ENCODE data around the gene SCIN. TPM values are rescaled to one million over a fixed set of nuclear protein-coding genes. Genes with fewer than 3 reads are reported as not detected.
"Not testable (repeated sequence)": the region's sequence is repeated elsewhere in the genome, so short reads cannot be mapped to it uniquely, and the experiment has no call there.

SCIN gene
- total RNA-seq, result under 1 TPM in 3 of 4 donors, not detected in 1; 0.11 to 0.17 (median 0.15) TPM
- polyA plus RNA-seq, result under 1 TPM in 1 of 3 donors, not detected in 2; 0.08 TPM
- long read RNA-seq, donor 1, result 0 reads
- long read RNA-seq, donor 2, result 0 reads

DNA sequence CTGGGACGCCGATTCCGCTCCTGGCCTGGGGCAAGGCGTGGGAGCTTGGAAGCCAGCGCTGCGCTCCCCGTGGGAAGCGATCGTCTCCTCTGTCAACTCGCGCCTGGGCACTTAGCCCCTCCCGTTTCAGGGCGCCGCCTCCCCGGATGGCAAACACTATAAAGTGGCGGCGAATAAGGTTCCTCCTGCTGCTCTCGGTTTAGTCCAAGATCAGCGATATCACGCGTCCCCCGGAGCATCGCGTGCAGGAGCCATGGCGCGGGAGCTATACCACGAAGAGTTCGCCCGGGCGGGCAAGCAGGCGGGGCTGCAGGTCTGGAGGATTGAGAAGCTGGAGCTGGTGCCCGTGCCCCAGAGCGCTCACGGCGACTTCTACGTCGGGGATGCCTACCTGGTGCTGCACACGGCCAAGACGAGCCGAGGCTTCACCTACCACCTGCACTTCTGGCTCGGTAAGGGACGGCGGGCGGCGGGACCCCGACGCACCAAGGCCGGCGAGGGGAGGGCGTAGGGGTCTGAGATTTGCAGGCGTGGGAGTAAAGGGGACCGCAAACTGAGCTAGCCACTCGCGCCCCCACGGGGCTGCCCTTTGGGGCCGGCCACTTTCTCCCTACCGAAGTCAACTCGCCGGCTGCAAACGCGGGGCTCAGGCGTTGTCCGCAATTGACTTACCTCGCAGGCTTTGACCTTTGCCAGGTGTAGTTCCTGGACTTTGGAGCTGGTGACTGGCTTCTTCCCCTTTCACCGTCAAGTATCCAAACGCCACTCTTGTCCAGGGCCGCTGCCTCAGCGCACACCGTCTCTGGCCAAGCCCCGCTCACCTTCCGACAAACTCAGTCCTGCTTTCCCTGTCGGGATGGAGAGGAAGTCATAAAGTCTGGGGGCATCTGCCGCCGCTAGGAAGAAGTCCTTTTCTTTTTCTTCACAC lies at the start of gene SCIN:
Gene SCIN, plus strand, starts transcription at position 187 of the 928 bp plus-strand sequence. Its CDS starts 67 bp downstream, at position 254.
- intact Hi-C loops (cut with DNase I), result no loop called here
- TF ChIP-seq, protein P1, sequence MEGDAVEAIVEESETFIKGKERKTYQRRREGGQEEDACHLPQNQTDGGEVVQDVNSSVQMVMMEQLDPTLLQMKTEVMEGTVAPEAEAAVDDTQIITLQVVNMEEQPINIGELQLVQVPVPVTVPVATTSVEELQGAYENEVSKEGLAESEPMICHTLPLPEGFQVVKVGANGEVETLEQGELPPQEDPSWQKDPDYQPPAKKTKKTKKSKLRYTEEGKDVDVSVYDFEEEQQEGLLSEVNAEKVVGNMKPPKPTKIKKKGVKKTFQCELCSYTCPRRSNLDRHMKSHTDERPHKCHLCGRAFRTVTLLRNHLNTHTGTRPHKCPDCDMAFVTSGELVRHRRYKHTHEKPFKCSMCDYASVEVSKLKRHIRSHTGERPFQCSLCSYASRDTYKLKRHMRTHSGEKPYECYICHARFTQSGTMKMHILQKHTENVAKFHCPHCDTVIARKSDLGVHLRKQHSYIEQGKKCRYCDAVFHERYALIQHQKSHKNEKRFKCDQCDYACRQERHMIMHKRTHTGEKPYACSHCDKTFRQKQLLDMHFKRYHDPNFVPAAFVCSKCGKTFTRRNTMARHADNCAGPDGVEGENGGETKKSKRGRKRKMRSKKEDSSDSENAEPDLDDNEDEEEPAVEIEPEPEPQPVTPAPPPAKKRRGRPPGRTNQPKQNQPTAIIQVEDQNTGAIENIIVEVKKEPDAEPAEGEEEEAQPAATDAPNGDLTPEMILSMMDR (IDR thresholded peaks at IDR 0.05), result no peak
- H3K4me1 ChIP-seq, result peaks cover 8% of the 10 kb centered on the region
- H3K27me3 ChIP-seq (ENCODE audit: insufficient read depth in 3 of 3, low read length in 2 of 3), result peaks cover 0 to 36% (median 1%) of the 10 kb centered on the region in 3 donors
- ATAC-seq (peak in 1 of 4 donors; percentile 54), DNase-seq (peak; percentile 27 to 54)
- no peaks in the 10 kb centered on the region for H3K36me3 ChIP-seq (ENCODE audit: insufficient read depth in 1 of 2, low read depth in 1 of 2)
- H3K4me3 ChIP-seq, result peak within 1 kb of the TSS; percentile 52
- H3K27ac ChIP-seq, result no peak within 1 kb of the TSS
- H3K9me3 ChIP-seq, result no peaks in the 10 kb centered on the region
- 3 to 4% (median 4%) methylated on average over 70 to 74 of the region's 74 CpGs for WGBS, 3 donors

DNA sequence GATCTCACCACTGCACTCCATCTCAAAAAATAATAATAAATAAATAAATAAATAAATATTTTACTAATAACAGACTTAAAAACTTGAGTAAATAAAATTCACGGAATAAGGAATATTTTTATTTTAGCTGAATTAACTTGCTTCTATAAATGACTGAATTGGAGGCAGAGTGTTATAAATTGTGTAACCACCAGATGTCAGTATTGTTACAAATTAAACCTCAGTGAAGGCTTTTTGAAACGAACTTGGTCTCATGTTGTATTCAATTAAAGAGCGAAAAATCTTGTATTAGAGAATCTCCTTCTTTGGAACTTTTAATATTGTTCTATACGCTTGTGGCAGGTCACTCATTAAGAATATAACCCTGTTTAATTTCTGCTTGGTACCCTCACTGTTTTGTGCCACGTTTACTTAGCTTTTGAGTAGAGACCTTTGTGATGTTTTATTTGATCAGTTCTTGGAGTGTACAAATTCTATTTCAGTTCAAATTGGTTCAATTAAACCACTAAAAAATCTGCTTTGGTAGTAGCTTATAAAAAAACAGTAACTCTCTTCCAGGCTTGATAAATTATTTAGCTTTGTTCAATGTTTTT lies 45.6 kb upstream of the SCIN start:
- Histone ChIP-seq H3K9me3 (no peaks in the 10 kb centered on the region), H3K36me3 (ENCODE audit: insufficient read depth in 1 of 2, low read depth in 1 of 2) (no peaks in the 10 kb centered on the region), H3K27me3 (ENCODE audit: insufficient read depth in 3 of 3, low read length in 2 of 3) (no peaks in the 10 kb centered on the region), H3K27ac (no peak overlapping the region), H3K4me3 (no peak overlapping the region), H3K4me1 (no peaks in the 10 kb centered on the region)
- WGBS, 3 donors, result 18 to 26% (median 21%) methylated on average over 5 of the region's 5 CpGs
- DNase-seq (no peak), ATAC-seq (no peak)
- intact Hi-C loops (cut with DNase I), result loop anchor here (5.0 to 10.0 kb wide), 2 partner anchors 97 to 740 kb away; no protein-coding TSS in a partner anchor
- TF ChIP-seq, protein P1 (IDR thresholded peaks at IDR 0.05), result peak; percentile 66

DNA sequence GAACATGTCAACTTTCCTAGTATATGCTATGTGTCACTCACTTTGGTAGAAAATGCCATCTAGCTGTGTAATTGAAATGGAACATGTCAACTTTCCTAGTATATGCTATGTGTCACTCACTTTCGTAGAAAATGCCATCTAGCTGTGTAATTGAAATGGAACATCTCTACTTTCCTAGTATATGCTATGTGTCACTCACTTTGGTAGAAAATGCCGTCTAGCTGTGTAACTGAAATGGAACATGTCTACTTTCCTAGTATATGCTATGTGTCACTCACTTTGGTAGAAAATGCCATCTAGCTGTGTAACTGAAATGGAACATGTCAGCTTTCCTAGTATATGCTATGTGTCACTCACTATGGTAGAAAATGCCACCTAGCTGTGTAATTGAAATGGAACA lies 43.8 kb upstream of the SCIN start:
- not testable (repeated sequence) for H3K9me3 ChIP-seq; H3K36me3 ChIP-seq (ENCODE audit: insufficient read depth in 1 of 2, low read depth in 1 of 2); ATAC-seq; DNase-seq; H3K4me3 ChIP-seq; H3K4me1 ChIP-seq; H3K27me3 ChIP-seq (ENCODE audit: insufficient read depth in 3 of 3, low read length in 2 of 3); H3K27ac ChIP-seq
- WGBS, 3 donors, result 77 to 85% (median 77%) methylated on average over 2 of the region's 2 CpGs
- intact Hi-C loops (cut with DNase I), result loop anchor here in 1 of 2 donors (10.0 kb wide), 1 partner anchor 738 kb away; no protein-coding TSS in a partner anchor

DNA sequence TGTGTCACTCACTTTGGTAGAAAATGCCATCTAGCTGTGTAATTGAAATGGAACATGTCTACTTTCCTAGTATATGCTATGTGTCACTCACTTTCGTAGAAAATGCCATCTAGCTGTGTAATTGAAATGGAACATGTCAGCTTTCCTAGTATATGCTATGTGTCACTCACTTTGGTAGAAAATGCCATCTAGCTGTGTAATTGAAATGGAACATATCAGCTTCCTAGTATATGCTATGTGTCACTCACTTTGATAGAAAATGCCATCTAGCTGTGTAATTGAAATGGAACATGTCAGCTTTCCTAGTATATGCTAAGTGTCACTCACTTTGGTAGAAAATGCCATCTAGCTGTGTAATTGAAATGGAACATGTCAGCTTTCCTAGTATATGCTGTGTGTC lies 42.9 kb upstream of the SCIN start:
- H3K4me1 ChIP-seq; DNase-seq; H3K36me3 ChIP-seq (ENCODE audit: insufficient read depth in 1 of 2, low read depth in 1 of 2); H3K27me3 ChIP-seq (ENCODE audit: insufficient read depth in 3 of 3, low read length in 2 of 3); H3K4me3 ChIP-seq; H3K9me3 ChIP-seq; ATAC-seq; H3K27ac ChIP-seq: not testable (repeated sequence)
- WGBS, 3 donors, result 86 to 92% (median 86%) methylated on average over 1 of the region's 1 CpG
- intact Hi-C loops (cut with DNase I), result loop anchor here in 1 of 2 donors (10.0 kb wide), 1 partner anchor 737 kb away; no protein-coding TSS in a partner anchor

DNA sequence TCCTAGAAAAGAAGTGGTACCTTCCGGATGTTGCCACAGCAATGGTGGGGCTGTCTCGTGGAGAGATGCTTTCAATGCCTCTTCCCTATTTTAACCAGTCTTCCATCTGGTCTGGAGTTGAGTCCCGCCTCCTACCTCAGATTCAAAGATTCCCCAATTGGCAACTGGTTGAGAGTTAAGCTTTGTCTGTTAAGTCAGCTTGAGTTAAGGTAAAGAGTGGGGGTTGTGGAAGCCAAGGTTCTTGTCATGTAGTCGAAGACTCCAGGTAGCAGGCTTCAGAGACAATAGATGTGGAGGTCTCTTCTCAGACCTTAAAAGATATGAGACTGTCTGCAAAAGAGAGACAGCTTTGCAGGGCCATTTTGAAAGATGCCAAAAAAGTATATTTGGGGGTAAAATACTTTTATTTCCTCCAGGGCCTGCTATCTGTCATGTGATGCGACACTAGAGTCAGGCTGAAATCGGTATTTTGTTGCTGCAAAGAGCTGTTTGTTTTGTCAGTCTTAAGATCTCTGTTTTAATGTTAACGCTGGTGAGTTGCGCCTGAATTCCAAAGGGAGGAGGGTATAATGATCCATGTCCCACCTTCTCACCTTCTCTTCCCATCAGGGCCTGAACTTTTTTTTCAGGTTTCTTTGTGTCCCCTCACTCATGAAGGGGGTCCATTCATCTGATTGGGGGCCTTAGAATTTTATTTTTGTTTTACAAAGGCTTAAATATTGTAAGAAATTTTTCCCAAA lies 40.4 kb upstream of the SCIN start:
- no peaks in the 10 kb centered on the region for H3K4me1 ChIP-seq
- no peaks in the 10 kb centered on the region for H3K9me3 ChIP-seq
- DNase-seq, result no peak
- ATAC-seq, result no peak
- no peaks in the 10 kb centered on the region for H3K27me3 ChIP-seq (ENCODE audit: insufficient read depth in 3 of 3, low read length in 2 of 3)
- no peak overlapping the region for H3K27ac ChIP-seq
- 77 to 84% (median 78%) methylated on average over 8 of the region's 8 CpGs for WGBS, 3 donors
- no peak overlapping the region for H3K4me3 ChIP-seq
- no peaks in the 10 kb centered on the region for H3K36me3 ChIP-seq (ENCODE audit: insufficient read depth in 1 of 2, low read depth in 1 of 2)
- TF ChIP-seq, protein P1 (IDR thresholded peaks at IDR 0.05), result no peak
- intact Hi-C loops (cut with DNase I), result loop anchor here (5.0 to 10.0 kb wide), 2 partner anchors 732 to 735 kb away; no protein-coding TSS in a partner anchor
